Keratinocyte (primary cell): ENCODE measurements around the gene TMEM52. TPM values are rescaled to one million over a fixed set of nuclear protein-coding genes. Genes with fewer than 3 reads are reported as not detected.

Source experiments
- DNase-seq: peaks from one replicate; pipeline ENCODE4 v3.0.0-alpha.2; 2011; ENCODE audit warnings: low read depth, missing footprints, low spot score
- FAIRE-seq: peaks from 2 replicates; lab custom pipeline; 2011; peaks lifted over from hg19 to GRCh38; lab: Jason Lieb, UNC
- H2AFZ ChIP-seq: 2 replicates; pipeline ENCODE4 v1.6.0; 2012; ENCODE audit warnings: low read length, control low read depth, inconsistent platforms; ENCODE audit not compliant: control insufficient read depth
- H3K27ac ChIP-seq: 2 replicates; pipeline ENCODE4 v1.5.1; 2011; ENCODE audit warnings: low read length; ENCODE audit not compliant: control insufficient read depth, insufficient read depth
- H3K27me3 ChIP-seq: 3 replicates; pipeline ENCODE4 v1.6.0; 2011; ENCODE audit warnings: low read length; ENCODE audit not compliant: control insufficient read depth, insufficient read depth; ENCODE audit errors: extremely low read depth
- H3K36me3 ChIP-seq, 2 experiments: 2 replicates in 1 of 2; 3 replicates in 1 of 2; pipeline ENCODE4 v1.5.1; 2011; ENCODE audit warnings: low read length in 2 of 2, mild to moderate bottlenecking in 1 of 2; ENCODE audit not compliant: control insufficient read depth in 2 of 2, insufficient read depth in 2 of 2; ENCODE audit errors: extremely low read depth in 1 of 2
- H3K4me1 ChIP-seq: 3 replicates; pipeline ENCODE4 v1.5.1; 2011; ENCODE audit warnings: low read length; ENCODE audit not compliant: control insufficient read depth, insufficient read depth; ENCODE audit errors: extremely low read depth
- H3K4me2 ChIP-seq: 3 replicates; pipeline ENCODE4 v1.6.0; 2011; ENCODE audit warnings: low read depth, low read length; ENCODE audit not compliant: control insufficient read depth, insufficient read depth; ENCODE audit errors: extremely low read depth
- H3K4me3 ChIP-seq, 3 experiments: fragments of 200-600 bp in 1 of 3; sonication (generic) in 1 of 3; 2 replicates in 2 of 3; 3 replicates in 1 of 3; pipeline ENCODE4 v1.5.1; 2011 to 2016; ENCODE audit warnings: low read length in 3 of 3, mild to moderate bottlenecking in 3 of 3, control low read depth in 2 of 3, inconsistent platforms in 1 of 3, low read depth in 1 of 3, mixed read lengths in 1 of 3, mixed run types in 1 of 3, moderate library complexity in 1 of 3; ENCODE audit not compliant: control insufficient read depth in 2 of 3, insufficient read depth in 2 of 3; ENCODE audit errors: extremely low read depth in 1 of 3
- H3K79me2 ChIP-seq: 2 replicates; pipeline ENCODE4 v1.6.0; 2012; ENCODE audit warnings: low read length; ENCODE audit not compliant: control insufficient read depth, insufficient read depth
- H3K9ac ChIP-seq: 3 replicates; pipeline ENCODE4 v1.6.0; 2011; ENCODE audit warnings: low read length; ENCODE audit not compliant: control insufficient read depth, insufficient read depth; ENCODE audit errors: extremely low read depth
- H3K9me1 ChIP-seq: 3 replicates; pipeline ENCODE4 v1.6.0; 2011; ENCODE audit warnings: low read length; ENCODE audit not compliant: control insufficient read depth, insufficient read depth; ENCODE audit errors: extremely low read depth
- H3K9me3 ChIP-seq: 2 replicates; pipeline ENCODE4 v1.5.1; 2012; ENCODE audit warnings: low read depth, low read length; ENCODE audit not compliant: control insufficient read depth
- H4K20me1 ChIP-seq: 3 replicates; pipeline ENCODE4 v1.6.0; 2011; ENCODE audit warnings: low read length; ENCODE audit not compliant: control insufficient read depth, insufficient read depth; ENCODE audit errors: extremely low read depth
- EZH2 ChIP-seq: IDR thresholded peaks from one replicate; pipeline ENCODE4 v1.6.1; 2012; ENCODE audit warnings: inconsistent platforms, mild to moderate bottlenecking, low read length, moderate library complexity
- dilution Hi-C: fragments of 300-500 bp; cut with MboI; formaldehyde crosslinking; loops from one replicate; pipeline ENCODE4 v1.7.0; 2020; ENCODE audit warnings: low sequenced_read_pairs; ENCODE audit not compliant: extremely low pct_ligation_motif_present
- polyA plus RNA-seq, 5 experiments: library from polyadenylated mRNA; depleted of rRNA in 3 of 5; stranded (reverse) in 3 of 5; stranded (forward) in 1 of 5; unstranded in 1 of 5; fragments of >200 nt; gene quantifications; 1 replicate in 1 of 5; 2 replicates in 3 of 5; 3 replicates in 1 of 5; pipeline versions ENCODE4 v1.2.1 to v1.2.3, GENCODE V29; 2011 to 2012; ENCODE audit warnings: missing spikeins in 2 of 5, low read depth in 1 of 5, low replicate concordance in 1 of 5
- TF ChIP-seq, protein P1 (sequence below), 3 experiments: IDR thresholded peaks in 1 of 3; conservative IDR thresholded peaks in 1 of 3; optimal IDR thresholded peaks in 1 of 3; 2 replicates in 2 of 3; 3 replicates in 1 of 3; pipeline versions ENCODE3 to v1.5.1; 2011; ENCODE audit warnings: low read length in 3 of 3, mild to moderate bottlenecking in 3 of 3, moderate library complexity in 2 of 3, control low read depth in 1 of 3, inconsistent platforms in 1 of 3; ENCODE audit not compliant: insufficient read depth in 2 of 3; ENCODE audit errors: extremely low read depth in 1 of 3

Gene TMEM52
- polyA plus RNA-seq, 1 donor (not counting 4 experiments of a cell fraction or from before 2014, with no cell fraction given) = 0.10 TPM

DNA sequence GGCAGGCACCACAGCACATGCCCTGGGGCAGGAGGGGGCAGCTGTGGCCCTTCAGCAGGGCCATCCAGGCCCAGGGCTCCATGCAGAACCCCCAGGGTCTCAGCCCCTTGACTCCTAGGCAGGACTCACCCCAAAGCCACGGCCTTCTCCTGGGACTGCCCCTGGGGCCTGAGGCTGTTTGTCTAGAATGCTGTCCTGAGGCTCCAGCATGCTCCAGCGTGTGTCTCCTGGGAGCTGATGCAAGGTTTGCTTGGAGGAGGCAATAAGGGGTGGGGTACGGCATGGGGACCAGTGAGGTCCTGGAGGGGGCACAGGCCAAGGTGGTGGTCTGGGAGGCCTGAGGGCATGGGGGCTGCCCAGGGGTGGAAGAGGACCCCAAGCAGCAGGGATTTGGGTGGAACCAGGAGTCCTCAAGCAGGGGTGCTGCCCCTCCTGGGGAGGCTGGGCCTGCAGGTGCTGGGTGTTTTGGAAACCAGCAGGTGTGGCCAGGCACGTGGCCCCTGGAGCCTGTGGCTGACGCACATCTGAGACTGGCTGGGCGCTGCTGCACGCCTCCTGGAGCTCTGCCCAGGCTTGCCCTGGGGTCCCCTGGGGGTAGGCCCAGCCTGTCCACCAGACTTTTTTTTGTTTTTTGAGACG is 11.9 kb downstream of the TMEM52 start:
- no peaks in the 10 kb centered on the region for H3K36me3 ChIP-seq
- peak; percentile 74 for FAIRE-seq
- H2AFZ ChIP-seq = no peak overlapping the region
- H3K27me3 ChIP-seq = no peaks in the 10 kb centered on the region
- H3K4me1 ChIP-seq = peaks cover 19% of the 10 kb centered on the region
- no peaks in the 10 kb centered on the region for H3K9me3 ChIP-seq
- no peaks in the 10 kb centered on the region for H3K9me1 ChIP-seq
- no peak for DNase-seq
- H3K27ac ChIP-seq = peak overlapping the region; percentile 85
- dilution Hi-C loops = no loop called here
- TF ChIP-seq EZH2 = no peak
- TF ChIP-seq, protein P1, sequence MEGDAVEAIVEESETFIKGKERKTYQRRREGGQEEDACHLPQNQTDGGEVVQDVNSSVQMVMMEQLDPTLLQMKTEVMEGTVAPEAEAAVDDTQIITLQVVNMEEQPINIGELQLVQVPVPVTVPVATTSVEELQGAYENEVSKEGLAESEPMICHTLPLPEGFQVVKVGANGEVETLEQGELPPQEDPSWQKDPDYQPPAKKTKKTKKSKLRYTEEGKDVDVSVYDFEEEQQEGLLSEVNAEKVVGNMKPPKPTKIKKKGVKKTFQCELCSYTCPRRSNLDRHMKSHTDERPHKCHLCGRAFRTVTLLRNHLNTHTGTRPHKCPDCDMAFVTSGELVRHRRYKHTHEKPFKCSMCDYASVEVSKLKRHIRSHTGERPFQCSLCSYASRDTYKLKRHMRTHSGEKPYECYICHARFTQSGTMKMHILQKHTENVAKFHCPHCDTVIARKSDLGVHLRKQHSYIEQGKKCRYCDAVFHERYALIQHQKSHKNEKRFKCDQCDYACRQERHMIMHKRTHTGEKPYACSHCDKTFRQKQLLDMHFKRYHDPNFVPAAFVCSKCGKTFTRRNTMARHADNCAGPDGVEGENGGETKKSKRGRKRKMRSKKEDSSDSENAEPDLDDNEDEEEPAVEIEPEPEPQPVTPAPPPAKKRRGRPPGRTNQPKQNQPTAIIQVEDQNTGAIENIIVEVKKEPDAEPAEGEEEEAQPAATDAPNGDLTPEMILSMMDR (optimal IDR thresholded peaks at IDR 0.05 in 1 of 3, IDR thresholded peaks at IDR 0.05 in 1 of 3, conservative IDR thresholded peaks at IDR 0.05 in 1 of 3; ENCODE audit: extremely low read depth in 1 of 3, insufficient read depth in 2 of 3, low read length in 3 of 3) = peak in 1 of 3 experiments; percentile 8
- peak overlapping the region; percentile 22 for H3K4me2 ChIP-seq
- no peak overlapping the region for H3K4me3 ChIP-seq
- no peaks in the 10 kb centered on the region for H4K20me1 ChIP-seq
- H3K9ac ChIP-seq = peak overlapping the region; percentile 54
- H3K79me2 ChIP-seq = no peaks in the 10 kb centered on the region

DNA sequence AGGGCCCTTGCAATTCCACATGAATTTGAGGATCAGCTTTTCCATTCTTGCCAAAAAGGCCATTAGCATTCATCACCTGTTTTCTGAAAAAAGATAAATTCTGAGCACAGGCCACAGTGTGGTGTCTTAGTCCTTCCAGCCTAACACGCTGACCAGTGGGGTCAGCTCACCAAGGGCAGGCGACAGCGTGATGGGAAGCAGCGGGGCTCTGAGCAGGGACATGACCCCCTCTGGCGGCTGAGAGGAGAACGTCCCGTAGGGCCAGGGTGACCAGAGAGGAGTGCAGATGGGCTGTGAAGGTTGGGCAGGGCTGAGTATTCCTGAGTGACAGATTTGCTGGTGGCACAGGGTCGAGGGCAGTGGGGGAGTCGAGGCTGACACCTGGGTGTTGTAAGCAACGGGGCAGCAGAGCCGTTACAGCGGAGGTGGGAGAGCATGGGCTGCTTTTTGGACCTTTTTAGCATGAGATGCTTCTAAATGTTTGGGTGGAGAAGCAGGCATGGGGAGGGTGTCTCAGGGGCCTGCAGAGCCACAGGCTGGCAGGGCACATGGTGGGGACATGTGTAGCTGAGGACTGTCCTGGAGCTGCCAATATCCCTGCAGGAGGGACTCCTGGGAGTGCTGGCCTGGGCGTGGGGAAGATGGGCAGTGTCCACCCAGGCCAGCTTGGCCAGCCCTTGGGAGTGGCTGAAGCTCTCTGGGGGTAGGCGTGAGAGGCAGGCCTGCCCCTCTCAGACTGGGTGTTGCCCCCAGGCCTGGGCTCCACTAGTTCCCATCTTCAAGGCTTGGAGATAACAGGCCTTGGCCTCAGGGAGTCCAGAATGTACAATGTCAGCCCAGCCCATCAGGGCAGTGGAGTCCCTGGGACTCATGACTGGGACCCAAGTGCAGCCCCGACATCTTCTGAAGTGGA is 12.6 kb downstream of the TMEM52 start:
- Histone ChIP-seq H3K36me3 (no peaks in the 10 kb centered on the region), H3K9me1 (no peaks in the 10 kb centered on the region), H3K27me3 (peaks cover 3% of the 10 kb centered on the region), H3K4me2 (no peak overlapping the region), H3K4me1 (peaks cover 19% of the 10 kb centered on the region), H3K27ac (peak overlapping the region; percentile 85), H3K79me2 (no peaks in the 10 kb centered on the region), H3K9me3 (no peaks in the 10 kb centered on the region), H2AFZ (no peak overlapping the region), H3K4me3 (no peak overlapping the region), H4K20me1 (no peaks in the 10 kb centered on the region), H3K9ac (peak overlapping the region; percentile 54)
- peak; percentile 55 for FAIRE-seq
- TF ChIP-seq EZH2 = no peak
- TF ChIP-seq, protein P1 (optimal IDR thresholded peaks at IDR 0.05 in 1 of 3, IDR thresholded peaks at IDR 0.05 in 1 of 3, conservative IDR thresholded peaks at IDR 0.05 in 1 of 3; ENCODE audit: extremely low read depth in 1 of 3, insufficient read depth in 2 of 3, low read length in 3 of 3) = peak; percentile 90 to 99 (median 93)
- DNase-seq = no peak
- dilution Hi-C loops = no loop called here
